Measurements from ENCODE around the gene SART3. TPM values are rescaled to one million over a fixed set of nuclear protein-coding genes. Genes with fewer than 3 reads are reported as not detected.

The SART3 gene
- total RNA-seq, 1 donor from 2014 or later, result 79.0 TPM

- Histone ChIP-seq H2AFZ (replicated peaks) (no peak overlapping the region), H3K4me3 (no peak overlapping the region), H3K4me2 (no peak overlapping the region), H3K36me3 (peaks cover 15% of the 10 kb centered on the region), H3K27ac (no peak overlapping the region), H3K4me1 (peaks cover 7% of the 10 kb centered on the region), H3F3A (ENCODE audit: low read depth) (peaks cover 7% of the 10 kb centered on the region), H3K9ac (no peak overlapping the region), H3K79me2 (ENCODE audit: low read depth) (peaks cover 98% of the 10 kb centered on the region), H4K20me1 (ENCODE audit: low read depth) (peaks cover 71% of the 10 kb centered on the region), H3K9me3 (ENCODE audit: low read depth) (no peaks in the 10 kb centered on the region), H3K27me3 (no peaks in the 10 kb centered on the region)
- Mint-ChIP-seq H3K27ac (no peak overlapping the region), H3K4me3 (no peak overlapping the region), H3K9me3 (no peaks in the 10 kb centered on the region), H3K4me1 (peaks cover 9% of the 10 kb centered on the region), H3K27me3 (ENCODE audit: insufficient read depth, low read depth) (no peaks in the 10 kb centered on the region), H3K36me3 (peaks cover 5% of the 10 kb centered on the region)
- TF ChIP-seq, protein P1, sequence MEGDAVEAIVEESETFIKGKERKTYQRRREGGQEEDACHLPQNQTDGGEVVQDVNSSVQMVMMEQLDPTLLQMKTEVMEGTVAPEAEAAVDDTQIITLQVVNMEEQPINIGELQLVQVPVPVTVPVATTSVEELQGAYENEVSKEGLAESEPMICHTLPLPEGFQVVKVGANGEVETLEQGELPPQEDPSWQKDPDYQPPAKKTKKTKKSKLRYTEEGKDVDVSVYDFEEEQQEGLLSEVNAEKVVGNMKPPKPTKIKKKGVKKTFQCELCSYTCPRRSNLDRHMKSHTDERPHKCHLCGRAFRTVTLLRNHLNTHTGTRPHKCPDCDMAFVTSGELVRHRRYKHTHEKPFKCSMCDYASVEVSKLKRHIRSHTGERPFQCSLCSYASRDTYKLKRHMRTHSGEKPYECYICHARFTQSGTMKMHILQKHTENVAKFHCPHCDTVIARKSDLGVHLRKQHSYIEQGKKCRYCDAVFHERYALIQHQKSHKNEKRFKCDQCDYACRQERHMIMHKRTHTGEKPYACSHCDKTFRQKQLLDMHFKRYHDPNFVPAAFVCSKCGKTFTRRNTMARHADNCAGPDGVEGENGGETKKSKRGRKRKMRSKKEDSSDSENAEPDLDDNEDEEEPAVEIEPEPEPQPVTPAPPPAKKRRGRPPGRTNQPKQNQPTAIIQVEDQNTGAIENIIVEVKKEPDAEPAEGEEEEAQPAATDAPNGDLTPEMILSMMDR (IDR thresholded peaks at IDR 0.05), result no peak
- no peak for TF ChIP-seq EZH2phosphoT487 (IDR thresholded peaks at IDR 0.05)
- no peak for TF ChIP-seq EZH2 (IDR thresholded peaks at IDR 0.05)
- DNase-seq (ENCODE audit: low spot score), result no peak
Observed at GRCh38 chr12:108551535-108551934, 9.4 kb downstream of the SART3 start.

GRCh38 chr12:108548954-108549521, 11.9 kb downstream of the SART3 start:
- Histone ChIP-seq H3K4me2 (no peak overlapping the region), H2AFZ (replicated peaks) (no peak overlapping the region), H3K9me3 (ENCODE audit: low read depth) (no peaks in the 10 kb centered on the region), H3K36me3 (peaks cover 15% of the 10 kb centered on the region), H3K27ac (no peak overlapping the region), H3K27me3 (no peaks in the 10 kb centered on the region), H4K20me1 (ENCODE audit: low read depth) (peaks cover 51% of the 10 kb centered on the region), H3K4me3 (no peak overlapping the region), H3K9ac (no peak overlapping the region), H3K79me2 (ENCODE audit: low read depth) (peaks cover 78% of the 10 kb centered on the region), H3F3A (ENCODE audit: low read depth) (peaks cover 2% of the 10 kb centered on the region), H3K4me1 (peaks cover 4% of the 10 kb centered on the region)
- no peaks in the 10 kb centered on the region for H3K9me3 Mint-ChIP-seq
- H3K27ac Mint-ChIP-seq, result no peak overlapping the region
- peaks cover 17% of the 10 kb centered on the region for H3K36me3 Mint-ChIP-seq
- no peaks in the 10 kb centered on the region for H3K27me3 Mint-ChIP-seq (ENCODE audit: insufficient read depth, low read depth)
- H3K4me1 Mint-ChIP-seq, result peaks cover 3% of the 10 kb centered on the region
- no peak overlapping the region for H3K4me3 Mint-ChIP-seq
- no peak for DNase-seq (ENCODE audit: low spot score)
- TF ChIP-seq EZH2 (IDR thresholded peaks at IDR 0.05), result no peak
- TF ChIP-seq EZH2phosphoT487 (IDR thresholded peaks at IDR 0.05), result no peak
- TF ChIP-seq, protein P1 (IDR thresholded peaks at IDR 0.05), result no peak

DNA sequence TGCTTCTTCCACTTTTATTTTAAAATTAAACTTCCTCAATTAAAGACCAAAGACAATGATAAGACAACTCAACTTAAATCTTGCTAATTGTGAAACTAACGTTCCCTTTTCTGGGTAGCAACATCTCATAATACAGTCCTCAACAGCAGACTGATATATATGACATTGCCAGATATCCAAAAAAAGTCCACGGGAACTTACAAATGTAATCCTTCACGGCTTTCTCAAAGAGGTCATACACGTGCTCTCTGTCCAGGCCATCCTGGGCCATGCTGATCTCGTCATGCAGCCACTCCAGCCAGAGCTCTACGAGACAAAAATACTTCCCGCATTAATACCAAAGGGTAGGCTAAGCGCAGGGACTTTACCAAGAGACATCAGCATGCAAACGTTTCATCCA, 13.3 kb downstream of the SART3 start:
- no peak overlapping the region for H2AFZ ChIP-seq (replicated peaks)
- H3K4me1 Mint-ChIP-seq, result peaks cover under 1% of the 10 kb centered on the region
- H3K79me2 ChIP-seq (ENCODE audit: low read depth), result peaks cover 78% of the 10 kb centered on the region
- H3K36me3 ChIP-seq, result peaks cover 15% of the 10 kb centered on the region
- H3F3A ChIP-seq (ENCODE audit: low read depth), result no peaks in the 10 kb centered on the region
- TF ChIP-seq, protein P1 (IDR thresholded peaks at IDR 0.05), result no peak
- no peak for TF ChIP-seq EZH2 (IDR thresholded peaks at IDR 0.05)
- TF ChIP-seq EZH2phosphoT487 (IDR thresholded peaks at IDR 0.05), result no peak
- H3K9ac ChIP-seq, result no peak overlapping the region
- H3K4me1 ChIP-seq, result no peaks in the 10 kb centered on the region
- no peaks in the 10 kb centered on the region for H3K9me3 Mint-ChIP-seq
- H3K4me3 Mint-ChIP-seq, result no peak overlapping the region
- H3K4me3 ChIP-seq, result no peak overlapping the region
- no peak overlapping the region for H3K4me2 ChIP-seq
- no peaks in the 10 kb centered on the region for H3K9me3 ChIP-seq (ENCODE audit: low read depth)
- H3K27me3 ChIP-seq, result no peaks in the 10 kb centered on the region
- no peak overlapping the region for H3K27ac ChIP-seq
- H3K27me3 Mint-ChIP-seq (ENCODE audit: insufficient read depth, low read depth), result no peaks in the 10 kb centered on the region
- DNase-seq (ENCODE audit: low spot score), result no peak
- H4K20me1 ChIP-seq (ENCODE audit: low read depth), result peaks cover 45% of the 10 kb centered on the region
- peaks cover 29% of the 10 kb centered on the region for H3K36me3 Mint-ChIP-seq
- H3K27ac Mint-ChIP-seq, result no peak overlapping the region

All from neural progenitor cell (in vitro differentiated cells).